ENCODE results near the gene DMRT1. TPM values are rescaled to one million over a fixed set of nuclear protein-coding genes. Genes with fewer than 3 reads are reported as not detected.

The DMRT1 gene
- total RNA-seq, 1 donor from 2014 or later, result not detected

DNA sequence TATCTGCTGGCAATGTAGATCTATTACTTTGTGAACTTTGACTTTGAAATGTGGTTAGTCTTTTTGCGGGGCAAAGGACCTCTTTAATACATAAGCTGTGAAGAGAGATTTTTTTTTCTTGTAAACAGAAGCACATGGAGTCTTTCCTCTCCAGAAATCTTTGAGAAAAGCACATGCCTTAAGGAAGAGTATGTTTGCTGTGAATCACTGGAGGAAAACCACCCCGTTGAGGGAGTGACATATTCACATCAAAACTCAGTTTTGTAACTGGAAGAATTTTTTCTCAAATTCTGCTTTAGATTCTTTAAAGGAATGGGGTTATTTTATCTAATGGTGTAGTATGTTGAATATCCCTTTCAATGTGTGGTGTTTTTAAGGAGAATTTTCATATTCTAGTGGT lies 138.5 kb downstream of the DMRT1 start:
- no peaks in the 10 kb centered on the region for H3K9me3 ChIP-seq
- H3K27ac ChIP-seq, result no peak overlapping the region
- intact Hi-C loops (cut with DNase I), result no loop called here
- no peak overlapping the region for H3K4me3 ChIP-seq
- TF ChIP-seq, protein P1, sequence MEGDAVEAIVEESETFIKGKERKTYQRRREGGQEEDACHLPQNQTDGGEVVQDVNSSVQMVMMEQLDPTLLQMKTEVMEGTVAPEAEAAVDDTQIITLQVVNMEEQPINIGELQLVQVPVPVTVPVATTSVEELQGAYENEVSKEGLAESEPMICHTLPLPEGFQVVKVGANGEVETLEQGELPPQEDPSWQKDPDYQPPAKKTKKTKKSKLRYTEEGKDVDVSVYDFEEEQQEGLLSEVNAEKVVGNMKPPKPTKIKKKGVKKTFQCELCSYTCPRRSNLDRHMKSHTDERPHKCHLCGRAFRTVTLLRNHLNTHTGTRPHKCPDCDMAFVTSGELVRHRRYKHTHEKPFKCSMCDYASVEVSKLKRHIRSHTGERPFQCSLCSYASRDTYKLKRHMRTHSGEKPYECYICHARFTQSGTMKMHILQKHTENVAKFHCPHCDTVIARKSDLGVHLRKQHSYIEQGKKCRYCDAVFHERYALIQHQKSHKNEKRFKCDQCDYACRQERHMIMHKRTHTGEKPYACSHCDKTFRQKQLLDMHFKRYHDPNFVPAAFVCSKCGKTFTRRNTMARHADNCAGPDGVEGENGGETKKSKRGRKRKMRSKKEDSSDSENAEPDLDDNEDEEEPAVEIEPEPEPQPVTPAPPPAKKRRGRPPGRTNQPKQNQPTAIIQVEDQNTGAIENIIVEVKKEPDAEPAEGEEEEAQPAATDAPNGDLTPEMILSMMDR (IDR thresholded peaks at IDR 0.05), result no peak
- DNase-seq, result no peak
- peaks cover 99% of the 10 kb centered on the region for H3K27me3 ChIP-seq (ENCODE audit: low read depth)
- H3K4me1 ChIP-seq, result peaks cover 10% of the 10 kb centered on the region
- ATAC-seq, result no peak
- H3K36me3 ChIP-seq, result no peaks in the 10 kb centered on the region

GRCh38 chr9:980640-981039 lies 139.1 kb downstream of the DMRT1 start:
- DNase-seq, result no peak
- TF ChIP-seq, protein P1 (IDR thresholded peaks at IDR 0.05), result no peak
- H3K27me3 ChIP-seq (ENCODE audit: low read depth), result peaks cover 99% of the 10 kb centered on the region

DNA sequence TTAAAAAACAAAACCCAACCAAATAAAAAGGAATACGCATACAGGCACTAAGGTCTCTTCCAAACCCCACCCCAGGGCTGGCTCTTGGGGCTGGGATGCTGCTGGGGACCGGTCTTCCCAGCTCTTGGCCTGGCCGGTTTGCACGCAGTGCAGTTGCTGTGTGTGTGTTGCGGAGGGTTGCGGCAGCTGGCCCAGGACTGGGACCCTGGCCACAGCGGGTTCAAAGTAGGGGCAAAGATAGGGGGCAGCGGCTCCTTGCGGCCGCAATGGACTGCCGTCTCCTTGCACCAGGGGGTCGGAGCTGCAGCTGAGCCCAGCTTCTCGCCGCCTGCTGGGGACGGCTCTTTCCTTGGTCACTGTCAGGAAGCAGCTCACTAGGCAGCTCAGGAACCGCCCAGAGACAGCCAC lies 140.0 kb downstream of the DMRT1 start:
- Histone ChIP-seq H3K27ac (no peak overlapping the region), H3K4me3 (no peak overlapping the region), H3K4me1 (peaks cover 6% of the 10 kb centered on the region), H3K9me3 (no peaks in the 10 kb centered on the region), H3K27me3 (ENCODE audit: low read depth) (peaks cover 97% of the 10 kb centered on the region), H3K36me3 (no peaks in the 10 kb centered on the region)
- ATAC-seq (no peak), DNase-seq (no peak)
- intact Hi-C loops (cut with DNase I), result no loop called here
- TF ChIP-seq, protein P1 (IDR thresholded peaks at IDR 0.05), result no peak

More at GRCh38 chr9:980640-981039, 139.1 kb downstream of the DMRT1 start:
- intact Hi-C loops (cut with DNase I), result no loop called here
- Histone ChIP-seq H3K36me3 (no peaks in the 10 kb centered on the region), H3K4me1 (peaks cover 10% of the 10 kb centered on the region), H3K9me3 (no peaks in the 10 kb centered on the region), H3K4me3 (no peak overlapping the region), H3K27ac (no peak overlapping the region)
- ATAC-seq, result no peak

GRCh38 chr9:982394-983230 lies 141.1 kb downstream of the DMRT1 start:
- Histone ChIP-seq H3K4me1 (no peaks in the 10 kb centered on the region), H3K9me3 (no peaks in the 10 kb centered on the region), H3K27me3 (ENCODE audit: low read depth) (peaks cover 90% of the 10 kb centered on the region), H3K4me3 (no peak overlapping the region), H3K36me3 (no peaks in the 10 kb centered on the region), H3K27ac (no peak overlapping the region)
- DNase-seq (no peak), ATAC-seq (no peak)
- intact Hi-C loops (cut with DNase I), result no loop called here
- TF ChIP-seq, protein P1 (IDR thresholded peaks at IDR 0.05), result no peak

- TF ChIP-seq, protein P1 (IDR thresholded peaks at IDR 0.05), result no peak
- Histone ChIP-seq H3K27ac (no peak overlapping the region), H3K36me3 (no peaks in the 10 kb centered on the region), H3K9me3 (no peaks in the 10 kb centered on the region), H3K4me1 (no peaks in the 10 kb centered on the region), H3K4me3 (no peak overlapping the region), H3K27me3 (ENCODE audit: low read depth) (peaks cover 9% of the 10 kb centered on the region)
- DNase-seq, result no peak
- intact Hi-C loops (cut with DNase I), result no loop called here
- peak; percentile 18 to 67 for ATAC-seq
These were observed 152.5 kb downstream of the DMRT1 start for GRCh38 chr9:994005-994404.

All from lower lobe of right lung (tissue), 2 donors.